OCI-LY3 (cell line): ENCODE data around the gene GNG12.
"Not testable (repeated sequence)": the region's sequence is repeated elsewhere in the genome, so short reads cannot be mapped to it uniquely, and the experiment has no call there.

Experiments
- H2AFZ ChIP-seq: fragments of 200-600, 300-600 bp; shearing (Covaris generic); 2 replicates; pipeline ENCODE4 v1.6.0; 2014; ENCODE audit warnings: antibody characterized with exemption, low read depth, low read length
- H3K27ac ChIP-seq: fragments of 200-600, 300-600 bp; sonication (generic); 2 replicates; pipeline ENCODE4 v1.5.1; 2014; ENCODE audit warnings: mild to moderate bottlenecking, low read length, moderate library complexity, mixed read lengths
- H3K27me3 ChIP-seq: fragments of 200-600, 300-600 bp; sonication (generic); 2 replicates; pipeline ENCODE4 v1.6.1; 2014; ENCODE audit warnings: low read depth, low read length, mixed read lengths
- H3K36me3 ChIP-seq: fragments of 200-600, 300-600 bp; sonication (generic); replicated peaks from 2 replicates; pipeline ENCODE3; 2014; ENCODE audit warnings: low read depth, low read length, mixed read lengths
- H3K4me1 ChIP-seq: fragments of 300-600, 200-600 bp; sonication (generic); 2 replicates; pipeline ENCODE4 v1.6.1; 2014; ENCODE audit warnings: low read length, mixed read lengths
- H3K4me2 ChIP-seq: fragments of 200-600, 300-600 bp; sonication (generic); 2 replicates; pipeline ENCODE4 v1.6.1; 2014; ENCODE audit warnings: low read length, mixed read lengths
- H3K4me3 ChIP-seq: fragments of 300-600, 200-600 bp; sonication (generic); 2 replicates; pipeline ENCODE4 v1.5.1; 2014; ENCODE audit warnings: antibody characterized with exemption, mild to moderate bottlenecking, low read length, moderate library complexity
- H3K79me2 ChIP-seq: fragments of 300-600, 200-600 bp; shearing (Covaris generic); 2 replicates; pipeline ENCODE4 v1.6.1; 2014; ENCODE audit warnings: mild to moderate bottlenecking, low read length, mixed read lengths
- H3K9ac ChIP-seq: fragments of 300-600, 200-600 bp; shearing (Covaris generic); 2 replicates; pipeline ENCODE4 v1.6.0; 2014; ENCODE audit warnings: mild to moderate bottlenecking, low read length, moderate library complexity
- H3K9me3 ChIP-seq: fragments of 200-600, 300-600 bp; shearing (Covaris generic); 2 replicates; pipeline ENCODE4 v1.6.1; 2014; ENCODE audit warnings: low read length, mixed read lengths; ENCODE audit not compliant: insufficient read depth
- H4K20me1 ChIP-seq: fragments of 200-600, 300-600 bp; sonication (generic); 2 replicates; pipeline ENCODE4 v1.6.1; 2016; ENCODE audit warnings: low read length, mixed read lengths; ENCODE audit not compliant: insufficient read depth
- EZH2phosphoT487 ChIP-seq: fragments of 200-600 bp; shearing (Covaris generic); IDR thresholded peaks from 2 replicates; pipeline ENCODE4 v1.6.1; 2018; ENCODE audit warnings: antibody characterized with exemption, mixed run types, low read depth
- TF ChIP-seq, protein P1 (sequence below): fragments of 200-600, 300-600 bp; sonication (generic); IDR thresholded peaks from 2 replicates; pipeline ENCODE4 v1.5.1; 2014; ENCODE audit warnings: antibody characterized with exemption, low read length, low read depth

GNG12 gene

DNA sequence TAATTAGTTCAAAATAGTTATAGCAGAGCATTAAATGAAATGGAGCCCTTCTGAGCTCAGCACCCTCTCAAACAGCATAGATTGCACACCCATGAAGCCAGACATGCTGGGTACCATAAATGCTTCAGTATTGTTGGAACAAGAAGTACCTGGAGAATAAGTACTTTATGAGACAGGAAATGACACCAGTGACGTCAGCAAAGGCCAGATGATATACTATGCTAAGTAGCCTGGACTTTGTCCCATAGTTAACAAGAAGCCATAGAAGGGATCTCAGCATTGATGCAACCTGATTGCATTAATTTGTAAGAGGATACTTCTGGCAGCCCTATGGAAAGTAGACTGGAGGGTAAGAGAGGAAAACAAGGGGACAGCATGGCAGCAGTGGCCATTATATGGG lies 164.6 kb downstream of the GNG12 start:
- Histone ChIP-seq H3K9me3 (no peaks in the 10 kb centered on the region), H2AFZ (no peak overlapping the region), H3K27ac (no peak overlapping the region), H3K4me2 (no peak overlapping the region), H3K4me1 (no peaks in the 10 kb centered on the region), H3K4me3 (no peak overlapping the region), H4K20me1 (no peaks in the 10 kb centered on the region), H3K79me2 (no peaks in the 10 kb centered on the region), H3K27me3 (peaks cover 4% of the 10 kb centered on the region; the same call in 1 of the 2 replicates), H3K9ac (no peak overlapping the region), H3K36me3 (no peaks in the 10 kb centered on the region)
- TF ChIP-seq EZH2phosphoT487 = no peak
- TF ChIP-seq, protein P1, sequence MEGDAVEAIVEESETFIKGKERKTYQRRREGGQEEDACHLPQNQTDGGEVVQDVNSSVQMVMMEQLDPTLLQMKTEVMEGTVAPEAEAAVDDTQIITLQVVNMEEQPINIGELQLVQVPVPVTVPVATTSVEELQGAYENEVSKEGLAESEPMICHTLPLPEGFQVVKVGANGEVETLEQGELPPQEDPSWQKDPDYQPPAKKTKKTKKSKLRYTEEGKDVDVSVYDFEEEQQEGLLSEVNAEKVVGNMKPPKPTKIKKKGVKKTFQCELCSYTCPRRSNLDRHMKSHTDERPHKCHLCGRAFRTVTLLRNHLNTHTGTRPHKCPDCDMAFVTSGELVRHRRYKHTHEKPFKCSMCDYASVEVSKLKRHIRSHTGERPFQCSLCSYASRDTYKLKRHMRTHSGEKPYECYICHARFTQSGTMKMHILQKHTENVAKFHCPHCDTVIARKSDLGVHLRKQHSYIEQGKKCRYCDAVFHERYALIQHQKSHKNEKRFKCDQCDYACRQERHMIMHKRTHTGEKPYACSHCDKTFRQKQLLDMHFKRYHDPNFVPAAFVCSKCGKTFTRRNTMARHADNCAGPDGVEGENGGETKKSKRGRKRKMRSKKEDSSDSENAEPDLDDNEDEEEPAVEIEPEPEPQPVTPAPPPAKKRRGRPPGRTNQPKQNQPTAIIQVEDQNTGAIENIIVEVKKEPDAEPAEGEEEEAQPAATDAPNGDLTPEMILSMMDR = no peak

DNA sequence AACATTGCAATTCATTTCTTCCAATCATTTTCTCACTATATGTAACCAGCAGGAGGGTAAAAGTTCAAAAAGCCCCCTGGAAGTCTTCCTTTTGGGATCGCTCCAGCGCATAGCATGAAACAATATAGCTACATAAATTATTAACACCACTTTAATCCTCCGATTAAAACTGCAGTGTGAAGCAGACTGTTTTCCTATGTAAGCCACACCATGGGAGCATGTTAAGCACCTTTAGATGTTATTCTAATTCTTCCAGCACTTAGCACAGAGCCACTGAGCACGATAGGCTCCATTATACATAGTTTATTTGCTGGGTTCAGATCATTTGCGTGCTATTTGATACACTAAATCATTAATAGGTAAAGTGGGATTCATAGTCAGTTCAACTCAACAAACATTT lies 166.6 kb downstream of the GNG12 start:
- TF ChIP-seq, protein P1 = no peak
- TF ChIP-seq EZH2phosphoT487 = no peak
- Histone ChIP-seq H3K36me3 (no peaks in the 10 kb centered on the region), H3K4me1 (no peaks in the 10 kb centered on the region), H2AFZ (no peak overlapping the region), H3K27ac (no peak overlapping the region), H3K9ac (no peak overlapping the region), H3K4me3 (no peak overlapping the region), H3K79me2 (no peaks in the 10 kb centered on the region), H4K20me1 (no peaks in the 10 kb centered on the region), H3K27me3 (peaks cover 6% of the 10 kb centered on the region; the same call in 1 of the 2 replicates), H3K9me3 (no peaks in the 10 kb centered on the region), H3K4me2 (no peak overlapping the region)

DNA sequence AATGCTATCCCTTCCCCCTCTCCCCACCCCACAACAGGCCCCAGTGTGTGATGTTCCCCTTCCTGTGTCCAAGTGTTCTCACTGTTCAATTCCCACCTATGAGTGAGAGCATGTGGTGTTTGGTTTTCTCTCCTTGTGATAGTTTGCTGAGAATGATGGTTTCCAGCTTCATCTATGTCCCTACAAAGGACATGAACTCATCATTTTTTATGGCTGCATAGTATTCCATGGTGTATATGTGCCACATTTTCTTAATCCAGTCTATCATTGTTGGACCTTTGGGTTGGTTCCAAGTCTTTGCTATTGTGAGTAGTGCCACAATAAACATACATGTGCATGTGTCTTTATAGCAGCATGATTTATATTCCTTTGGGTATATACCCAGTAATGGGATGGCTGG lies 168.0 kb downstream of the GNG12 start:
- H3K36me3 ChIP-seq, H3K27me3 ChIP-seq, H3K9ac ChIP-seq, H3K4me3 ChIP-seq, H3K4me1 ChIP-seq, H3K9me3 ChIP-seq, H2AFZ ChIP-seq, H3K79me2 ChIP-seq, H3K4me2 ChIP-seq, H3K27ac ChIP-seq, H4K20me1 ChIP-seq: not testable (repeated sequence)

DNA sequence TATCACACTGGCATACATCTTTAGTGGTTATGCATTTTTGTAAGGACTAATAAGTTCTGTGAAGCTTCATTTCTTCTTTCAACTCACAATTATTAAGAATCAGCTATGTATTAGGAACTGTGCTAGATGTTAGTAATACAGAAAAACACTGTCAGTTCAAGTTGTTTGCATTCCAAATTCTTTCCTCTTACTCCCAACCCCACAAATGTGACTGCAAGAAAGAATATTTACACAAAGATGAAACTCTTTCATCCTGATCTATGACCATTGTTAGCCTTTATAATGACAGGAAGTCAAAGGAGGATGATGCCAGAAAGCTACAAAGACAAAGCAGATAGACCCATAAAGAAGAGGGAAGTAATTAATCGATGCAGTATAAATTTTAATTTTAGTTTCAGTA lies 169.2 kb downstream of the GNG12 start:
- Histone ChIP-seq H4K20me1 (no peaks in the 10 kb centered on the region), H3K9ac (no peak overlapping the region), H3K79me2 (no peaks in the 10 kb centered on the region), H3K4me1 (no peaks in the 10 kb centered on the region), H3K27me3 (0 out of 2 replicates have a peak, but pooled peaks cover 5% of the 10 kb centered on the region), H2AFZ (no peak overlapping the region), H3K27ac (no peak overlapping the region), H3K36me3 (no peaks in the 10 kb centered on the region), H3K9me3 (no peaks in the 10 kb centered on the region), H3K4me2 (no peak overlapping the region), H3K4me3 (no peak overlapping the region)
- TF ChIP-seq, protein P1 = no peak
- TF ChIP-seq EZH2phosphoT487 = no peak

DNA sequence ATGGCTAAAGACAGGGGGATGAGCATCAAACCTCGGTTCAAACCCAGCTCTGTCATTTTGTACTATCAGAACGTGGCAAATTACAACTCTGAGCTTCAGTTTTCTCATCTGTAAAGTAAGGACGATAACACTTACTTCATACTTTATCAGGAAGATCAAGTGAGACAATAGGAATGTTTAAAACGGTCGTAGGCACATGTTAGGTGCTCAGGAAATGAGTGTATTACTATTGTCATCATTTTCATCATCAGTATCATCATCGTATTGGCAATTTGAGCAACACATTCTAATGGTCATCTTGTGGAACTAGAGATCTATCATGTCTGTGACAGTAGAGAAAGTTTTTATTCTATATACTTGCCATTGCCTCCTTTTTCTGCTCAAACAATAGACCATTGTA lies 170.4 kb downstream of the GNG12 start:
- Histone ChIP-seq H3K4me3 (no peak overlapping the region), H3K9me3 (no peaks in the 10 kb centered on the region), H3K79me2 (no peaks in the 10 kb centered on the region), H3K9ac (no peak overlapping the region), H3K27me3 (0 out of 2 replicates have a peak, but pooled peaks cover 5% of the 10 kb centered on the region), H3K27ac (no peak overlapping the region), H2AFZ (no peak overlapping the region), H3K4me1 (no peaks in the 10 kb centered on the region), H3K36me3 (no peaks in the 10 kb centered on the region), H4K20me1 (no peaks in the 10 kb centered on the region), H3K4me2 (no peak overlapping the region)
- no peak for TF ChIP-seq EZH2phosphoT487
- TF ChIP-seq, protein P1 = no peak
